Measurements from ENCODE around the gene SLC25A23.

DNA sequence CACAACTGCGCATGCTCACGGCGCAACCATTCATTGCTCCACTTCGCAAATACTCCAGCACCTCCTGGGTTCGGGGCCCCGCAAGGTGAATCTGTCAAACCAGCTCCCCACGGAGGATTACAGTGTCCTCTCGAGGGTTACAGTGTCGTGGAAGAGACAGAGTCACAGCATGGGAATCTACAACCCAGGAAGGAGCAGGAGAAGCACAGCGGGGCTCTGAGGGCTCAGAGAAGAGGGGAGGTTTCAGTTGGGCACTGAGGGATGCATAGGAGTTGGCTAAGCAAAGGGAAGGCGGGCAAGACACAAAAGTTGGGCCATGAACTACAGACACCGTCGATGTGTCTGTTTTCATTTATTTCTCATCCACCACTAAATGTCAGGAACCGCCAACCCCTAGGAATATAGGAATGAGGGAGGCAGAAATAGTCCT is 65.6 kb downstream of the SLC25A23 start:
- TF ChIP-seq, protein P1, sequence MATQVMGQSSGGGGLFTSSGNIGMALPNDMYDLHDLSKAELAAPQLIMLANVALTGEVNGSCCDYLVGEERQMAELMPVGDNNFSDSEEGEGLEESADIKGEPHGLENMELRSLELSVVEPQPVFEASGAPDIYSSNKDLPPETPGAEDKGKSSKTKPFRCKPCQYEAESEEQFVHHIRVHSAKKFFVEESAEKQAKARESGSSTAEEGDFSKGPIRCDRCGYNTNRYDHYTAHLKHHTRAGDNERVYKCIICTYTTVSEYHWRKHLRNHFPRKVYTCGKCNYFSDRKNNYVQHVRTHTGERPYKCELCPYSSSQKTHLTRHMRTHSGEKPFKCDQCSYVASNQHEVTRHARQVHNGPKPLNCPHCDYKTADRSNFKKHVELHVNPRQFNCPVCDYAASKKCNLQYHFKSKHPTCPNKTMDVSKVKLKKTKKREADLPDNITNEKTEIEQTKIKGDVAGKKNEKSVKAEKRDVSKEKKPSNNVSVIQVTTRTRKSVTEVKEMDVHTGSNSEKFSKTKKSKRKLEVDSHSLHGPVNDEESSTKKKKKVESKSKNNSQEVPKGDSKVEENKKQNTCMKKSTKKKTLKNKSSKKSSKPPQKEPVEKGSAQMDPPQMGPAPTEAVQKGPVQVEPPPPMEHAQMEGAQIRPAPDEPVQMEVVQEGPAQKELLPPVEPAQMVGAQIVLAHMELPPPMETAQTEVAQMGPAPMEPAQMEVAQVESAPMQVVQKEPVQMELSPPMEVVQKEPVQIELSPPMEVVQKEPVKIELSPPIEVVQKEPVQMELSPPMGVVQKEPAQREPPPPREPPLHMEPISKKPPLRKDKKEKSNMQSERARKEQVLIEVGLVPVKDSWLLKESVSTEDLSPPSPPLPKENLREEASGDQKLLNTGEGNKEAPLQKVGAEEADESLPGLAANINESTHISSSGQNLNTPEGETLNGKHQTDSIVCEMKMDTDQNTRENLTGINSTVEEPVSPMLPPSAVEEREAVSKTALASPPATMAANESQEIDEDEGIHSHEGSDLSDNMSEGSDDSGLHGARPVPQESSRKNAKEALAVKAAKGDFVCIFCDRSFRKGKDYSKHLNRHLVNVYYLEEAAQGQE (IDR thresholded peaks at IDR 0.05): no peak
- TF ChIP-seq, protein P2, sequence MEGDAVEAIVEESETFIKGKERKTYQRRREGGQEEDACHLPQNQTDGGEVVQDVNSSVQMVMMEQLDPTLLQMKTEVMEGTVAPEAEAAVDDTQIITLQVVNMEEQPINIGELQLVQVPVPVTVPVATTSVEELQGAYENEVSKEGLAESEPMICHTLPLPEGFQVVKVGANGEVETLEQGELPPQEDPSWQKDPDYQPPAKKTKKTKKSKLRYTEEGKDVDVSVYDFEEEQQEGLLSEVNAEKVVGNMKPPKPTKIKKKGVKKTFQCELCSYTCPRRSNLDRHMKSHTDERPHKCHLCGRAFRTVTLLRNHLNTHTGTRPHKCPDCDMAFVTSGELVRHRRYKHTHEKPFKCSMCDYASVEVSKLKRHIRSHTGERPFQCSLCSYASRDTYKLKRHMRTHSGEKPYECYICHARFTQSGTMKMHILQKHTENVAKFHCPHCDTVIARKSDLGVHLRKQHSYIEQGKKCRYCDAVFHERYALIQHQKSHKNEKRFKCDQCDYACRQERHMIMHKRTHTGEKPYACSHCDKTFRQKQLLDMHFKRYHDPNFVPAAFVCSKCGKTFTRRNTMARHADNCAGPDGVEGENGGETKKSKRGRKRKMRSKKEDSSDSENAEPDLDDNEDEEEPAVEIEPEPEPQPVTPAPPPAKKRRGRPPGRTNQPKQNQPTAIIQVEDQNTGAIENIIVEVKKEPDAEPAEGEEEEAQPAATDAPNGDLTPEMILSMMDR (IDR thresholded peaks at IDR 0.05; ENCODE audit: low read depth, low read length, missing input control): no peak
- no peak for TF ChIP-seq FOXA1 (IDR thresholded peaks at IDR 0.05)
- no peak for TF ChIP-seq SP1 (IDR thresholded peaks at IDR 0.05)
